ENCODE results near the gene EVC. TPM values are rescaled to one million over a fixed set of nuclear protein-coding genes. Genes with fewer than 3 reads are reported as not detected.

EVC gene
- total and polyA plus RNA-seq, 4 donors, result 2.9 to 40.8 (median 13.6) TPM

DNA sequence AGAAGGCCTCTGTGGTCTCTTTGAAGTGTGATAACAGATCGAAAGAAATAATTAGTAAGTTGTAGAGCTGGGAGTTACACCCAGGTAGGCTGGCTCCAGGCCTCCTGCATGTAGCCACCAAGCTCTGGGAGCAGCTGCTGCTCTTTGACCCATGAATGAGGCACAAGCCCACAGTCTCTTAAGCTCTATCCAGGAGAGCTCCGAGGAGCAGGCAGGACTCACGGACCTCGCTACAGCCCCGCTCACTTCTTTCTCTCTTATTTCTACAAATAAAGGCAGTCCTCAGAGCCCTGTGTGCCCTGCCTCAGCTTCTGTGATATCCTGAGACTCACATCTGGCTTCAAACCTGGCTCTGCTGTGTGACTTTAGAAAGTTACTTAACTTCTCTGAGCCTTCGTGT is 86.9 kb downstream of the EVC start:
- Histone ChIP-seq H3K4me3 (no peak overlapping the region), H3K9ac (ENCODE audit: insufficient read depth in 1 of 2, low read length in 2 of 2) (no peak overlapping the region), H3K27ac (ENCODE audit: low read depth in 1 of 2, low read length in 1 of 2) (no peak overlapping the region), H3K9me3 (ENCODE audit: control insufficient read depth in 4 of 4, insufficient read depth in 3 of 4, low read length in 3 of 4) (peaks cover 0 to 3% (median 0%) of the 10 kb centered on the region in 4 donors), H3K36me3 (ENCODE audit: control insufficient read depth in 4 of 4, insufficient read depth in 4 of 4, low read length in 4 of 4) (peaks cover 0 to 48% (median 18%) of the 10 kb centered on the region in 4 donors), H3K4me1 (ENCODE audit: control insufficient read depth in 5 of 5, insufficient read depth in 5 of 5, low read length in 5 of 5) (no peaks in the 10 kb centered on the region), H3K27me3 (ENCODE audit: control insufficient read depth in 3 of 3, insufficient read depth in 3 of 3, low read length in 2 of 3) (no peaks in the 10 kb centered on the region)
- TF ChIP-seq, protein P1, sequence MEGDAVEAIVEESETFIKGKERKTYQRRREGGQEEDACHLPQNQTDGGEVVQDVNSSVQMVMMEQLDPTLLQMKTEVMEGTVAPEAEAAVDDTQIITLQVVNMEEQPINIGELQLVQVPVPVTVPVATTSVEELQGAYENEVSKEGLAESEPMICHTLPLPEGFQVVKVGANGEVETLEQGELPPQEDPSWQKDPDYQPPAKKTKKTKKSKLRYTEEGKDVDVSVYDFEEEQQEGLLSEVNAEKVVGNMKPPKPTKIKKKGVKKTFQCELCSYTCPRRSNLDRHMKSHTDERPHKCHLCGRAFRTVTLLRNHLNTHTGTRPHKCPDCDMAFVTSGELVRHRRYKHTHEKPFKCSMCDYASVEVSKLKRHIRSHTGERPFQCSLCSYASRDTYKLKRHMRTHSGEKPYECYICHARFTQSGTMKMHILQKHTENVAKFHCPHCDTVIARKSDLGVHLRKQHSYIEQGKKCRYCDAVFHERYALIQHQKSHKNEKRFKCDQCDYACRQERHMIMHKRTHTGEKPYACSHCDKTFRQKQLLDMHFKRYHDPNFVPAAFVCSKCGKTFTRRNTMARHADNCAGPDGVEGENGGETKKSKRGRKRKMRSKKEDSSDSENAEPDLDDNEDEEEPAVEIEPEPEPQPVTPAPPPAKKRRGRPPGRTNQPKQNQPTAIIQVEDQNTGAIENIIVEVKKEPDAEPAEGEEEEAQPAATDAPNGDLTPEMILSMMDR (IDR thresholded peaks at IDR 0.05; ENCODE audit: control extremely low read depth, extremely low read depth), result no peak
- no peak for ATAC-seq (ENCODE audit: insufficient read depth, low FRiP score)
- WGBS, 2 donors, result 97 to 98% methylated on average over 6 of the region's 6 CpGs
- no peak for DNase-seq

DNA sequence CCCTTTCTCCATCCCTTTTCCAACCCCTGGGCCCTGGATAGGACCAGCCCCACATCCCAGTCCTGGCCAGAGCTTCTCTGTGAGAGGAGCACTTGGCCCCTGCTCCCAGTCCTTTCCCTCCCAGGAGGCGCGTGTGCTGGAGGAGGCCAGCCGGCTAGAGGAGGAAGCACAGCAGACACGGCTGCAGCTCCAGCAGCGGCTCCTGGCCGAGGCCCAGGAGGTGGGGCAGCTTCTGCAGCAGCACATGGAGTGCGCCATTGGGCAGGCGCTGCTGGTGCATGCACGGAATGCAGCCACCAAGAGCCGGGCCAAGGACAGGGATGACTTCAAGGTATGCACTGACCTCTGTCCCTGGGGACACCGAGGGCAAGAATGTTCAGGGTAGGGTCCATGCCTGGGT is 87.5 kb downstream of the EVC start:
- Histone ChIP-seq H3K36me3 (ENCODE audit: control insufficient read depth in 4 of 4, insufficient read depth in 4 of 4, low read length in 4 of 4) (peaks cover 0 to 45% (median 17%) of the 10 kb centered on the region in 4 donors), H3K27ac (ENCODE audit: low read depth in 1 of 2, low read length in 1 of 2) (no peak overlapping the region)
- WGBS, 2 donors, result 81 to 84% methylated on average over 11 of the region's 11 CpGs

DNA sequence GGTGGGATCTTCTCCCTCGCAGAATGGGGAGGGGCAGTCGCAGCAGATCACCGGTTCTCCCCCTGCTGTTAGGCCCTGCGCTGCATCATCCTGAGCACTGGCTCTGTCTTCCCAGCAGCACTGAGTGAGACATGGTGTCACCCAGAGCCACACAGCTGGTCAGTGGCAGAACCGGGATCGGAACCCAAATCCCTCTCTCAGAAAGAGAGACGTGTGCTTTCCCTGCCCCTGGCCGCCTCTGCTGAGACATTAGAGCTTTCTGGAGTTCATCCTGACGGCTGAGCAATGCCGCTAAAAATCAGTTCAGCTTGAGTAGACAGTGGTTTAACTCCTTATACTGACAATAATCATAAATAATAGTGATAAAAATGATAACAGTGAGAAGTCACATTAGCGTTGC is 87.9 kb downstream of the EVC start:
- no peaks in the 10 kb centered on the region for H3K27me3 ChIP-seq (ENCODE audit: control insufficient read depth in 3 of 3, insufficient read depth in 3 of 3, low read length in 2 of 3)
- peaks cover 0 to 3% (median 0%) of the 10 kb centered on the region in 4 donors for H3K9me3 ChIP-seq (ENCODE audit: control insufficient read depth in 4 of 4, insufficient read depth in 3 of 4, low read length in 3 of 4)
- H3K27ac ChIP-seq (ENCODE audit: low read depth in 1 of 2, low read length in 1 of 2), result no peak overlapping the region
- TF ChIP-seq, protein P1 (IDR thresholded peaks at IDR 0.05; ENCODE audit: control extremely low read depth, extremely low read depth), result no peak
- no peak overlapping the region for H3K9ac ChIP-seq (ENCODE audit: insufficient read depth in 1 of 2, low read length in 2 of 2)
- ATAC-seq (ENCODE audit: insufficient read depth, low FRiP score), result no peak
- 95% methylated on average over 11 of the region's 11 CpGs for WGBS, 2 donors
- H3K4me1 ChIP-seq (ENCODE audit: control insufficient read depth in 5 of 5, insufficient read depth in 5 of 5, low read length in 5 of 5), result no peaks in the 10 kb centered on the region
- no peak overlapping the region for H3K4me3 ChIP-seq
- H3K36me3 ChIP-seq (ENCODE audit: control insufficient read depth in 4 of 4, insufficient read depth in 4 of 4, low read length in 4 of 4), result peaks cover 0 to 41% (median 15%) of the 10 kb centered on the region in 4 donors
- no peak for DNase-seq

More for the DNA sequence above, 87.5 kb downstream of the EVC start:
- TF ChIP-seq, protein P1 (IDR thresholded peaks at IDR 0.05; ENCODE audit: control extremely low read depth, extremely low read depth), result no peak
- no peak overlapping the region for H3K9ac ChIP-seq (ENCODE audit: insufficient read depth in 1 of 2, low read length in 2 of 2)
- ATAC-seq (ENCODE audit: insufficient read depth, low FRiP score) (no peak), DNase-seq (no peak)
- H3K4me1 ChIP-seq (ENCODE audit: control insufficient read depth in 5 of 5, insufficient read depth in 5 of 5, low read length in 5 of 5), result no peaks in the 10 kb centered on the region
- no peak overlapping the region for H3K4me3 ChIP-seq
- peaks cover 0 to 3% (median 0%) of the 10 kb centered on the region in 4 donors for H3K9me3 ChIP-seq (ENCODE audit: control insufficient read depth in 4 of 4, insufficient read depth in 3 of 4, low read length in 3 of 4)
- H3K27me3 ChIP-seq (ENCODE audit: control insufficient read depth in 3 of 3, insufficient read depth in 3 of 3, low read length in 2 of 3), result no peaks in the 10 kb centered on the region

DNA sequence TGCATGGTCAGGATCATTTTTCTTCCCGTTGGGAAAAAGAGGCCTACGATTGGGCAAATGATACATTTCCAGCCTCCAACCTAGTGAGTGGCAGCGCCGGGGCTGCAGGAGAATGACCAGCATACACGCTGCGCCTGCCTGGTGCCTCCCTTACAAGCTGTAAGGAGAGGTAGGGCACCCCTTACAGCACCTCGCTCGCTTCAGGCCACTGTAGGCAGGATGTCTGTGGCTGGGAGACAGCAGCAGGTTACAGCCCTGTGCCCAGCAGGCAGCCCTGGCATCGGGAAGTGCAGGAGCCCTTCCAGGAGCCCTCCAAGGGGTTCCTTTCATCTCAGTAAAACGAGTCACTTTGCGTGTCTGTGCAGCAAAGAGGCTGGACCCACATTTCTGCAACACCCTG is 88.4 kb downstream of the EVC start:
- no peaks in the 10 kb centered on the region for H3K27me3 ChIP-seq (ENCODE audit: control insufficient read depth in 3 of 3, insufficient read depth in 3 of 3, low read length in 2 of 3)
- no peak overlapping the region for H3K4me3 ChIP-seq
- TF ChIP-seq, protein P1 (IDR thresholded peaks at IDR 0.05; ENCODE audit: control extremely low read depth, extremely low read depth), result no peak
- H3K9me3 ChIP-seq (ENCODE audit: control insufficient read depth in 4 of 4, insufficient read depth in 3 of 4, low read length in 3 of 4), result peaks cover 0 to 3% (median 0%) of the 10 kb centered on the region in 4 donors
- no peak for ATAC-seq (ENCODE audit: insufficient read depth, low FRiP score)
- DNase-seq, result no peak
- H3K36me3 ChIP-seq (ENCODE audit: control insufficient read depth in 4 of 4, insufficient read depth in 4 of 4, low read length in 4 of 4), result peaks cover 0 to 42% (median 17%) of the 10 kb centered on the region in 4 donors
- no peak overlapping the region for H3K9ac ChIP-seq (ENCODE audit: insufficient read depth in 1 of 2, low read length in 2 of 2)
- no peaks in the 10 kb centered on the region for H3K4me1 ChIP-seq (ENCODE audit: control insufficient read depth in 5 of 5, insufficient read depth in 5 of 5, low read length in 5 of 5)
- no peak overlapping the region for H3K27ac ChIP-seq (ENCODE audit: low read depth in 1 of 2, low read length in 1 of 2)
- WGBS, 2 donors, result 88 to 92% methylated on average over 11 of the region's 11 CpGs

Data from lung (tissue), 12 donors.